Tibial nerve (tissue), 4 donors: ENCODE data around the gene MGMT.

Experiments
- CTCF ChIP-seq, 5 experiments: fragments of 200-600 bp in 3 of 5; fragments of 450-650 bp in 2 of 5; sonication (generic) in 3 of 5; IDR thresholded peaks; one replicate each; pipeline ENCODE4 v1.5.1; 2016 to 2019; ENCODE audit warnings: antibody characterized with exemption in 5 of 5, mild to moderate bottlenecking in 3 of 5, moderate library complexity in 2 of 5
- EP300 ChIP-seq, 2 donors: sonication (generic); formaldehyde crosslinking; IDR thresholded peaks; one replicate each; pipeline ENCODE4 v1.6.1; 2017; ENCODE audit warnings: antibody characterized with exemption in 2 of 2, mild to moderate bottlenecking in 1 of 2
- POLR2A ChIP-seq, 2 donors: fragments of 450-650 bp; IDR thresholded peaks; one replicate each; pipeline ENCODE4 v1.6.1; 2017; ENCODE audit warnings: antibody characterized with exemption in 2 of 2, mild to moderate bottlenecking in 2 of 2, moderate library complexity in 2 of 2

GRCh38 chr10:129624526-129624925 is 157.5 kb downstream of the MGMT start:
- TF ChIP-seq CTCF (IDR thresholded peaks at IDR 0.05) (no peak), EP300 (IDR thresholded peaks at IDR 0.05) (no peak), POLR2A (IDR thresholded peaks at IDR 0.05) (no peak)
